ENCODE results near the gene SORBS1.
"Not testable (repeated sequence)": the region's sequence is repeated elsewhere in the genome, so short reads cannot be mapped to it uniquely, and the experiment has no call there.

SORBS1 gene

DNA sequence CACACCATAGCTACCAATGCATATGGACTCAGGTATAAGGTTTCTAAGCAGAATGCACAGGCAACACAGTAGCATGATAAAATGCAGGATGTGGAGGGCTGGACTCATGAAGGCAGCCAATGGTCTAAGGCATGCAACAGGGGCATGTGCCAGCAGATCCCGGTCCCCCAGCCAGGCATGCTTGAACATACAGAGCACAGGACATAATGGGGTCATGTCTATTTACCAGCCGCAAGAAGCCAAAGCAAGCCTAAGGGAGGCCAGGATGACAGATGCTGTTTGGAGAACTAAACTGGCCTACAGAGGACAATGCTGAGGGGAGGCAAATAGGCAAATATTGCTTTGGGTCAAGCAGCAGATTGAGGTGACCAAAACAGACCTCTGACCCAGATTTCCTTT lies 210.3 kb downstream of the SORBS1 start:
- DNase-seq (ENCODE audit: low read depth, low spot score) = no peak

- no peak for DNase-seq (ENCODE audit: low read depth, low spot score)
Measured at GRCh38 chr10:95350219-95350829, 210.8 kb downstream of the SORBS1 start.

- not testable (repeated sequence) for DNase-seq (ENCODE audit: low read depth, low spot score)
Measured at GRCh38 chr10:95347402-95347766, 213.8 kb downstream of the SORBS1 start.

DNA sequence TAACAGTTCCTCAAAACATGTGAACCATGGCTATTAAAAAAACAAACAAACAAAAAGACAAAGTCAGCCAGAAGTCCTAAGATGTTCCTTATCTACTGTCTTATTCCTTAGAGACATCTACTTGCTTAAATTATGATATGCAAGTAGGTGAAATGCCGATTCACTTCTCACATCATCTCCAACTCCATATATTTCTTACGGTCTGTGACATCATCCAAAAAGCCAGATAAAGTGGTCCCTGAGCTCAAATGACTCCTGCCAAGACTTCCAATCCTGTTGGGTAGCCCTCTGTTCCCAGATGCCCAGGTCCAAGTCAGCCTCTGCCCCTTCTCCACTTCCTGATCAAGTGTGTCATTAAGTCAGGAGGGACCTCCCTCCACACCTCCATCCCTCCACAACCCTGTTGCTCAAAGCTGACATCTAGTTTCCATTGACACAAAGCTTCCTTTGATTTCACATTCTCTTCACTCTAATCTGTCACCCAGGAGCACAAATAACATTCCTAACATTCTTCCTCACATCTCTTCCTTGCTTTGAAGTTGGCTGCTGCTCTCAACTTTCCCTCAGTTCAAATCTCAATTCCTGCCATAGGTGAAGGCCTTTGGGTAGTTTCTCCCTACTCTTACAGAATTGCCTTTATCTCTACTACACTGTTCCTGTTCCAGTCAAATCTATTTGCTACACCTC lies 214.3 kb downstream of the SORBS1 start:
- no peak for DNase-seq (ENCODE audit: low read depth, low spot score)

GRCh38 chr10:95343573-95343972 lies 217.6 kb downstream of the SORBS1 start:
- no peak for DNase-seq (ENCODE audit: low read depth, low spot score)

DNA sequence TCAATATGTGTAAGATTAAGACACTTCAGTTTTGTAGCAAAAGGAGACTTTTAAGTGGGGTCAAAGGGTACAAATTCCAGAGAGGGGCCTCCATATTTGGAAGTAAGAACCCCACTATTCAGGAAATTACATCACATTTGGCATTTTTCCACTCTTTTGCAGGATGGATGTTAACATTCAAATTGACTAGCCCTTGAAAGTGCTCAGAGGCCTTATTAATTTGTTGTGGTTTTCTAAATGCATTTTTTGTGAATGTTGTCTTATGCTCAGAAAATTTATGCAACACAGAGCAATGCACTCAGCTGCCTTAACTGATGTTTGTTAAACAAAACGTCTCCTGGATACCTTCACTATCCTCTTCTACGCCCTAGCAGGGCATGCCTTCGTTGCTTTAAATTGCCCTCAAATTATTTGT lies 219.4 kb downstream of the SORBS1 start:
- DNase-seq (ENCODE audit: low read depth, low spot score) = no peak

- DNase-seq (ENCODE audit: low read depth, low spot score) = no peak
Measured at GRCh38 chr10:95339863-95340262, 221.3 kb downstream of the SORBS1 start.

DNA sequence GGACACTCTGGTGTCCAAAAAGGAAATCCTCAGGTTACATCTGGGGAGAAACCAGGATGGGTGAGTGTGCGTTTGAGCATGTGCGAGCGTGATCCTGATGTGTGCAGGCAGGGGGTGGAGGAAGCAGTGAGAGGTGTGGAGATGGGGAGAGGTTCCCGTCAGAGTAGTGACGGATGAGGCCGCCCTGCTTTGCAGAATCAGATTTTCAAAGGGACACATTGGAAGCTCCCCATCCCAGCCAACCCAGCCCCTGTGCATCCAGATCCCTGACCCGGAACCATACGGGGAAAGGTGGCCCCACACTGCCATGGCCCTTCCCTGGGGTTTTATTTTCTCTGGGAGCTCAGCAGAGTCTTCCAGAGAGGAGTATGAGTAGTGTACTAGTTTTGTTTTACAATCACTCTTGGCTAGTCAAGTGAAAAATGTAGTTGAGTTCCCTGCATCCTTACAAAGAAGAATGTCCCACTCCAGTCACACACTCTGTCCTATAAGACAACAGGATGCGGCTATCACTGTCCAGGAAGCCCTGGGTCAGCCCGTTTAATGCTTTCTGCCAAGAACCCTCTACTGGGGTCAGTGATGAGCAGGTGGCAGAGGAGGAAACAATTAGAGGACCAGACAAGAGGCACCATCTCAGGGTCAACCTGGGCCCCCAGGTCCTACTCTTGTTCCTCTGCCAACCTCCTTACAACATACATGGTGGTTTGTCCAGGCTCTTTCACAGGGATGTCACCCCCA lies 223.6 kb downstream of the SORBS1 start:
- no peak for DNase-seq (ENCODE audit: low read depth, low spot score)

GRCh38 chr10:95336702-95337101 lies 224.5 kb downstream of the SORBS1 start:
- no peak for DNase-seq (ENCODE audit: low read depth, low spot score)

DNA sequence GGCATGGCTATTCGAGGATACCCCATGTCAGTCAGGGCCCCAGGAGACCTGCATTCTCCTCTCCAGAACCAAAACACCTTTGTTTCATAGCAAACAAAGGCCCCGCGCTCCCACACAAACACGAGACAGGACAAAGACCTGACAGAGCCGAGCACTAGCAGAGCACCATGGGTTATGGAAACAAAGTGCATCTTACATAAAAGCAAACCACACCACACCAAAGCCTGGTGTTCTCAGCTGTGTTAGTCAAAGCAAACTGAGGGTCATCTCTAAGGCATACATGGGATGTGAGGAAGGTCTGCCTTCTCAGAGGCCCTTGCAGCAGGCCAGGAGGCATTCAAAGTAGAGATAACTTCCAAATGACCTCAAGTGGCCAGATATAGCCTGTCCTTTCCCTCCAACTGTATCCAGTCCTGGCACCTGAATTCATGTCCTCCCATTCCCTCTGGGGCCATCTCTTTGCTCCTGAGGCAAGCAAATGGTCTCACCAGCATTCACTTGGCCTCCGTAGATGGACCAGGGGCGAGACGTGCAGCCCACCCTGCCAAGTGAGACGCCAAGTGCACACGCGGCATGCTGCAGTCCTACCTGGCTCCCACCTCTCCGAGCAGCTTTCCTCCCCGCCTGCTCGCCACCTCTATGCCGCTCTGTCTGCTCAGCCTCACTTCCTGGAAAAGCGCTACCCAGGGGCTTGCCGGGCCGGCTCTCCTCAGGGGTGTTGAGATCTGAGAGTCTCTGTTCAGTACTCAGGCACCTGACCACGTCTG lies 225.1 kb downstream of the SORBS1 start:
- DNase-seq (ENCODE audit: low read depth, low spot score) = no peak

DNA sequence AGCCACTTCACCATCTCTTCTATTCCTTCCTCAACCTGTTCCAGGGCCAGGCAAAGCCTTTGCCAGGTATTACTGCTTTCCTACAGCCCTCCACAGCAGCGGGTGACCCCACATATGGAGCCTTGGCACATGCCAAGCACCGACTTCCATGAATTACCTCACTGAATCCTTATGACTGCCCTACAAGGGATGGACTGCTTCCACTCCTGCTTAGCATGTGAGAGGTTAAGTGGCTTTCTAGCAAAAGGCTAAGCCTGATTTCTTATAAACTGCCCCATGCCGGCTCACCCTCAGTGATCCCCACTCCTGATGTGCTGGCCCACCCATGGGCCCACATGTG lies 226.4 kb downstream of the SORBS1 start:
- no peak for DNase-seq (ENCODE audit: low read depth, low spot score)

- DNase-seq (ENCODE audit: low read depth, low spot score) = no peak
Measured at GRCh38 chr10:95333997-95334804, 227.0 kb downstream of the SORBS1 start.

- DNase-seq (ENCODE audit: low read depth, low spot score) = no peak
Measured at GRCh38 chr10:95332666-95333249, 228.4 kb downstream of the SORBS1 start.

- no peak for DNase-seq (ENCODE audit: low read depth, low spot score)
Measured at GRCh38 chr10:95331596-95332130, 229.5 kb downstream of the SORBS1 start.

GRCh38 chr10:95330966-95331453 lies 230.2 kb downstream of the SORBS1 start:
- no peak for DNase-seq (ENCODE audit: low read depth, low spot score)

- no peak for DNase-seq (ENCODE audit: low read depth, low spot score)
Measured at GRCh38 chr10:95329296-95329695, 231.9 kb downstream of the SORBS1 start.

- DNase-seq (ENCODE audit: low read depth, low spot score) = no peak
Measured at GRCh38 chr10:95328013-95328412, 233.2 kb downstream of the SORBS1 start.

DNA sequence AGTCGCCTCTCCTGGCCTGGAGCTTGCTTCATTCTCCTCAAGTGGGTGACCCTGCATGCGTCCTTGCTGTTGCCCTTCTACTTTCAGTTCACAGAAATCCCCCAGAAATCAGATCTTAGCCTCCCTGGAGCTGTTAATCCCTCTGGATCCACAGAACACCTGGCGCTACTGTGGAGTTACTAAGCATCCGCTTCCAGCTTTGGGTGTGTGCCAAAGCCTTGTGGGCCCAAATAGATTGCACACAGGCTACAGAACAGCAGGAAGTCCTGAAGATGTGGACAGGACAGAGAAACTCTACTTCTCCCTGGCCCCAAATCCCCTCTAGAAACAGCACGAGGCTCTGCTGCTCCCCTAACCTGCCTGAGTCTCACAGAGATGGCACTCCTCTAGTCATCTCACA lies 233.8 kb downstream of the SORBS1 start:
- no peak for DNase-seq (ENCODE audit: low read depth, low spot score)

- DNase-seq (ENCODE audit: low read depth, low spot score) = no peak
Measured at GRCh38 chr10:95326396-95326795, 234.8 kb downstream of the SORBS1 start.

- DNase-seq (ENCODE audit: low read depth, low spot score) = no peak
Measured at GRCh38 chr10:95325863-95326262, 235.3 kb downstream of the SORBS1 start.

Data from activated naive CD8-positive, alpha-beta T cell treated with anti-CD3 and anti-CD28 coated beads, Interleukin-2, amount 50 U/mL, for 16 hours (primary cell).